Measurements from ENCODE around the gene NXPH3.
"Not testable (repeated sequence)": the region's sequence is repeated elsewhere in the genome, so short reads cannot be mapped to it uniquely, and the experiment has no call there.

NXPH3 gene

DNA sequence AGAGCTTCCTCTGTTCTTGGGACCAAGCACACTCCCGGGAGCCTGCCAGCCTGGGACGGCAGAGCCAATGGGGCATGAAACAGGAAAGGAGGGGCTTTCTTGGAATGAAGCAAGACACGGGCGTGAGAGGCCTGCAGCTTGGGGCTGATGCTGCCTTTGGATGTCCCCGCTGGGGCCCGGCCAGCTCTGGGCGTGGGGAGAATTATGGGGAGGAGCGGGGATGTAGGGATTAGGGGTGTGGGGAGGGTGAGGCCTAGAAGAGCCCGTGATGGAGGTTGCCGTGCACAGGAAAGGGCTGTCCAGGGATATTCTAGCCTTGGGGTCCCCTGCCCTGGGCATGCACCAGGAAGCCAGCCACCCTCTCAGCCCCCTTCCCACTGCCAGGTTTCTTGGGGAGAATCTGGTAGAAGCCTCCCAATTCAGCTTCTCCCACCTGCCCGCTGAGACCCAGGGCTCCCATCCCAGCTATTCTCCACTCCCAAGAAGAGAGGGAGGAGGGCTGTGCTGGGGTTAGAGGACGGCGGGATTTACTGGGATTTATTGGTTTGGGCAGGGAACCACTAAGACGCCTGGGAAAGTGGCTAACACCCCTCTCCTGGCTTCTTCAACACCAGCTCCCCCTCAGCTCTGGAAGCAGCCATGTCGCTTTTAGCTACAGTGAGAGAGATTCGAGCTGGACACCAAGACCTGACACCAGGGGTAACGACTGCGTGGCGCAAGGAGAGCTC is 20.0 kb upstream of the NXPH3 start:
- DNase-seq: no peak

DNA sequence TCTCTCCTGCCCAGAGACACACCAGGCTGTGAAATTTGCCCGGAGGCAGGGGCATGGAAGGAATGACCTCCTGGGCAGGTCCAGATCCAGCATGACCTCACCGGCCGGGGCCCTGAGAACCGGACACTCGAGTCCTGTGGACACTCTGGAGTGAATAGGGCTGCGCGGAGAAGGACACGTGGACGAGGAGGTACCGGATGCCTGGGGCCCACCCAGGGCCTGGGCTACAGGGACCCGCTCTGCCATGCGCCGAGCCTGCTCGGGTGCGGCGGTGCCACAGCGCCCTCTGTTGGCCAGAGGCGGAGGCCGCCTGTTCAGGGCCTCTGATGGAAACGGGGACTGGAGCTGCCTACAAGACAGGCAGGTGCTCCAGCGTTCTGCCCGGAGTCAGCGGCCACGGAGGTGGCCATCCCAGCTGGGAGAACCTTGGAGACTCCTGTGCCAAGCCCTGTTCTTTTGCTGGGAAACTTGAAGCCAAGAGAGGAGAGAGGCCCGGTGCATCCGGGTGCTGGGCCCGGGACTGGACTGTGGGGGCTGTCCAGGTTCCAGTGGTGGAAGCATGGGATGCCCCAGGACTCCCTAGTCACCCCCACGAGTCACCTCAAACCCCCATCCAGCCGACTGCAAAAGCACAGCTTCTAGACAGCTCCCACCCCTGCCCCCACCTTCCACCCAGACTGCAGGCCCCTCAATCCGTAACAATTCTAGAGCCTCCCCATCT is 19.3 kb upstream of the NXPH3 start:
- peak; percentile 89 for DNase-seq

DNA sequence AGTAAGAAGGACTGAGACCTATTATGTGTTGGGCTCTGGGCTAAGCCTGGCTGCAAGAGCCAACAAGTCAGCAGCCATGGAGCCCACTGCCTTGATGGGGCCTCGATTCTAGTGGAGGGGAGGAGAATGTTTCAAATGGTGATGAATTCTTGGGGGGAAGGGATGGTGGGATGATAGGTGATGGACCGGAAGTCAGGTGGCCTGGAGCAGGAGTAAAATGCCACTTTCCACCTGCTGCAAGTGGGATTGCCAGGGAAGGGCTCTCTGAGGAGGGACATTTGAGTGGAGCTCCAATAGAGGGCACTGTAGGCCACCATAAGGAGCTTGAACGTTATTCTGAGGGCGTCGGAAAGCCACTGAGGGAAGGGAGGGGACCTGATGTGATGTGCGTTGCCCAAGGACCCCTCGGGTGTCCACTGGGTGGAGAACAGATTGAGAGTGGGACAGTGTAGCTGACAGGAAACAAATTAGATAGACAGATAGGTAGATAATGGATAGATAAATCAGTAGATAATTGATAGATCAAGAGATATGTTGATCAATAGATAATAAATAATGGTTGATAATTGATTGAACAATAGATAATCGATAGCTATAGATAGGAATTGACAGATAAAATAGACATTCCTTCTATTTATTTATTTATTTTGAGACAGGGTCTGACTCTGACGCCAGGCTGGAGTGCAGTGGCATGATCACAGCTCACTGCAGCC is 18.2 kb upstream of the NXPH3 start:
- DNase-seq: peak; percentile 83

DNA sequence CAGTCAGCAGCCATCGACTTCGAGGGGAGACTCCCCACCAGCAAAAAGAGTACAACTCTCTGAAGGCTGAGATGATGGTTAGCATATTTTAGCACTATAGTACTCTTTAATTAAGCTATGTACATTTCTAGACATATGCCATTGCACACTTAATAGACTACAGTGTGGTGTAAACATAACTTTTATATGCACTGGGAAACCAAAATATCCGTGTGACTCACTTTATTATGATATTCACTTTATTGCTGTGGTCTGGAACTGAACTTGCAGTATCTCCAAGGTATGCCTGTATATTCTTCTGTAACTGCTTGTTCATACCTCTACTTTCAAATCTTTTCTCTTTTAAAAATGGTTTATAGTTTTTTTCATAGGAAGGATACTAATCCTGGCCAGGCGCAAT is 11.0 kb upstream of the NXPH3 start:
- no peak for DNase-seq

- peak; percentile 84 for DNase-seq
Measured at GRCh38 chr17:49565948-49566491, 9.7 kb upstream of the NXPH3 start.

GRCh38 chr17:49566668-49567071 is 9.0 kb upstream of the NXPH3 start:
- peak; percentile 22 for DNase-seq

DNA sequence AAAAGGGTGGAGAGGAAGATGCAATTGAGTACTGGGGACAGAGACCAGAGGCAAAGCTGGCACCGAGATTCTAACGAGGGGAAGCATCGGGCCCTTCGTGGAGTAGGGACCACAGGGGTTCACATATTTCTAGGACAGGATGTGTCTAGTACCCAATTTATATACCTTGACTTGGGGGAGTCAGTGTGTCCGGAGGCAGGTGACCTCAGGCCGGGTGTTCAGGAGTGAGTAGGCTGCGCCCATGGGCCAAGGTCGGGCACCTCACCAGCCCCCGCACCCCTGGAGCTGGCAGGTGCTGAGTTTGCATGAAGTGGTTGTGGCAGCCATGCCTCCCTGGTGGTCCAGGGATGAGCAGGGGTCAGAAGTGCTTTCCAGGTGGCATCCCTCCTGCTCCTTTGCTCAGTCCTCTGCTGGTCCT is 8.6 kb upstream of the NXPH3 start:
- DNase-seq: no peak

DNA sequence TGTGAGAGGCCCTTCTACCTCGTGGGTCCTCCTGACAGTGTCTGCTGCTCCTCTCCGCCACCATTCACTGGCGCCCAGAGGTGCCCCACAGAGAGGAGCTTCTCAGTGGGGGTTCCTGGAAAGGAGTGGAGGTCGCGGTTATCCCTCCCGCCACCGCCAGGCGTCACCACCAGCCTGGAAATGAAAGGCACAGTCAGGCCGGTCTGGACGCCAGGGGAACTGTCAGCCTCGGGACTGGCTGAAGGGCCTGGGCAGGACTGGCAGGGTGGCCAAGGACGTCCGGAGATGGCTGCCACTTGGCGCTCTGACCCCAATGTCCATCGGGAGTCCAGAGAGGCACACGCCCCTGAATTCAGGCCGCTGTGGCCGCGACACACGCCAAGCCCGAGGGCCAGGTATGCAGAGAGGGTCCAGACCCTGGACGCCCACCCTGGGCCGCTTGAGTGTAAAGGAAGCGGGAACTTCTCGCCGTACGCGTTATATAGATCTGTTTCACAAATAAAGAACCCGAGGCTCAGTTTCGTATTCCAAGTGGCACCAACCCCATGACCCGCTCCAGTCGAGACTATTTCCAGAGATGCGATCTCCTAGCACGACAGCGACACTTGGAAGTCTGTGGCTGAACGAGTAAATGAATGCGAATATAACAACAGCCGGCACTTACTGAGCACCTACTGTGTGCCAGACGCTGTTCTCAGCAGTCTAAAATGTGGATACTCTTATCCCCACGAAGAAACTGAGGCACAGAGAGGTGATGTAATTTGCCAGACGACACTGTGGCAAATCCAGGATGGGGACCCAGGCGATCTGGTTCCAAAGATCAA is 7.6 kb upstream of the NXPH3 start:
- DNase-seq: peak; percentile 95

DNA sequence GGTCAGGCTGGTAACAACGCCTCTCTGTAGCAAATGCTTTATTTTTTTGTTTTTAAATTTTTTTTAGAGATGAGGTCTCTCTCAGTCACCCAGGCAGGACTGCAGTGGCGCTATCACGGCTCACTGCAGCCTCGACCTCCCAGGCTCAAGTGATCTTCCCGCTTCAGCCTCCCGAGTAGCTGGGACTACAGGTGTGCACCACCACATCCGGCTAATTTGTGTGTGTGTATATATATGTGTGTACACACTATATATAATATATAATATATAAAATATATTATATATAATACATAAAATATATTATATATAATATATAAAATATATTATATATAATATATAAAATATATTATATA is 7.0 kb upstream of the NXPH3 start:
- not testable (repeated sequence) for DNase-seq

DNA sequence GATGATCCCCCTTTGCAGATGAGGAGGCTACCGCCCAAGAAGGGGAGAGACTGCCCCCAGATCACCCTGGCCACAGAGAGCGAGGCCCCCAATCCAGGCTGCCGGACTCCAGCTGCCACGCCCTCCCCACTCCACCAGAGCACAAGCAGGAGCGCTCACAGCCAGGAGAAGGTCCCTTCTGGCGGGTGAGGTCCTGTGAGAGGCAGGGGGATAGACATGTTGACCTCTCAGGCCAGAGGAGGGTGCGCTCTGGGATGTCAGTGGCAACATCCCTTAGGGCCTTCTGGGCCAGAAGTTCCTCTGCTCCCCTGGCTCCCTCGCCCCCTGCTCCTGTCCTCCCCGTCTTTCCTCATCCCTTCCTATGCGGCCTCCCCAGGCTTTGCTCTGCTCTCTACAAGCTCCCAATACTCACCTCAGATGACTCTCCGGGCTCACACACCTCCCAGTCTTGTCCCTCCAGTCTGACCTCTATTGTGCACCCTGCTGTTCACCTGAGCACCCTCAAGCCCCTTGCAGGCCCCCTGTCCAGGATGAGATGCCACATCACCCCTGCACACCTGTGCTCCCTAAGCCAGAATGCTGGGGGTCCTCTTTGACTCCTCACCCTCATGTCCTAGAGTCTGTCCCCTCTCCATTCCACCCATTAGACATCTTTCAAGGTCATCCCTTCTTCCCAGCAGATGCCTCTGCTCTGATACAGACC is 5.0 kb upstream of the NXPH3 start:
- peak; percentile 63 for DNase-seq

GRCh38 chr17:49571283-49571682 is 4.4 kb upstream of the NXPH3 start:
- no peak for DNase-seq

DNA sequence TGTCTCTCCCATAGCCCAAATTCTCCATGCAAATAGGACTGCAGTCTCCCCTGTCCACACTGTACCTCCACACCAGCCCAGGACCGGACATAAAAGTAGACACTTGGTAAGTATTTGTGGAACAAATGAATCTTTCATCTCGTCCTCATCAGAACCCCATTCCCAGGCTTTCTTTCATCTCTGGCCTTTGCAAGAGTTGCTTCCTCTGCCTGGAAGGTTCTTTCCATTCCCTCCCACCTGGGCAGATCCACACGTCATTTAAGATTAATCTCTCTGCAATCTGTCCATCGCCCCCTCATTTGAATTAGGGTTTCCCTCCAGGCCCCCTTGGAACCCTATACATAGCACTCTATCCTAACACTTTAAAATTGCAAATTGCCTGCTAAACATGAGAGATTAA is 3.9 kb upstream of the NXPH3 start:
- no peak for DNase-seq

- no peak for DNase-seq
Measured at GRCh38 chr17:49572226-49572625, 3.4 kb upstream of the NXPH3 start.

- DNase-seq: no peak
Measured at GRCh38 chr17:49572806-49573420, 2.8 kb upstream of the NXPH3 start.

DNA sequence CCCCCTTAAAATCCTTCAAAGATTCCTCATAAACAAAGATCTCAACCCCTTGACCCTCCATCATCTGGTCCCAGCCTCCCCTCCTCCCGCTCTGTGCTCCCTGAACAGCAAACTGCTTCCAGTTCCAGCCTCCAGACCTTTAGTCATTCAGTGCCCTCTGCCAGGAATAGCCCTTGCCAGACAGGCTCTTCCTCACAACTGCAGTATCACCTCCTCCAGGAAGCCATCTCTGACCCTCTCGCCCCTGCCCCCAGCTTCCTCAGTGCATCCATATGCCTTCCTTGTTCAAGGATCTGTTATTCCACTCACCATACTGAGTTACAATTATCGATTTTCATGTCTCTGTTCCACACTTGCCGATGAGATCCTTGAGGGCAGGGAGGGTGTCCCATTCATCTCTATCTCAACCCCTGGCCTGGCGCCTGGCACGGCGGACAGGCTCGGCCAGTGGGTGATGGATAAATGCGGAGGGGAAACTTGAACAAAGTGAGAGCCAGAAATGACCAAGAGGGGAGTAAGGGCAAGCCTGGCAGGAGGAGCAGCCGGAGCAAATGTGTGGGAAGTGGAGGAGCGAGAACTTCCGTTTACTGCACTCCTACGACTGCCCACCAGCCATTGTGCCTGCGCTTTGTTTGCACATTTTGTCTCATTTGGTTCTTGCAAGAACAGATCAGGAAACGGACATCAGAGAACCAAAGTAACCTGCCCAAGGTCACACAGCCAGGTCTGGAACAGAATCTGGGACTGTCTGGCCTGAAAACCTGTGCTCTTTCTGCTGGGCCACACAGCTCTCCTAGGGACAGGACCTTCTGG is 2.0 kb upstream of the NXPH3 start:
- peak; percentile 26 for DNase-seq

DNA sequence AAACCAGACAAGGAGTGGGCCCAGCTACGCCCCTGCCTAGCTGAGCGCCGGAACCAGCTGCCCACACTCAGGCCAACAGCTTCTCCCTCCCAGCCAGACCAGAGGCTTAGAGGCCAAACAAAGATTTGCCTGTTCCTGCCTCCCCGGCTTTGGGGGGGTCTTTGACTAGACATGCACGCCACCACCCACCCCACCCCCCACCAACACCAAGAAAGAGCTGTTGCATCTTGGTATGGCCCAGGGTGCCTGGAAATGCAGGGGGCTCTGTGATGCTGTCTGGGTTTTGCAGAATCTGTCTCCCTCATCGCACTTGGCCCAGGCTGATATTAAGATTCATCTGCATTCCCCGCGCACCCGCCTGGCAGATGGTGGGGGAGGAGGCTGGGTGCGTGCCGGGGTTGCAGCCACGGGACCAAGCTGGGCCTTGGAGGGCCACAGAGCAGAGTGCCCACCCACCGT is 1.3 kb upstream of the NXPH3 start:
- no peak for DNase-seq

- DNase-seq: no peak
Measured at GRCh38 chr17:49574945-49575678, 559 bp upstream of the NXPH3 start.

GRCh38 chr17:49576088-49576916 is 631 bp downstream of the NXPH3 start:
- peak; percentile 79 for DNase-seq
